Stomach (tissue), 9 donors: Measurements from ENCODE around the gene CHST13. TPM values are rescaled to one million over a fixed set of nuclear protein-coding genes. Genes with fewer than 3 reads are reported as not detected.
"Not testable (repeated sequence)": the region's sequence is repeated elsewhere in the genome, so short reads cannot be mapped to it uniquely, and the experiment has no call there.

ENCODE experiments used
- DNase-seq, 2 donors: peaks; one replicate each; pipeline versions ENCODE4 v3.0.0 to v3.0.0-alpha.2; 2013 to 2019
- H3K27ac ChIP-seq, 5 donors: fragments of 200-600 bp in 4 of 5; sonication (generic) in 4 of 5; one replicate each; pipeline ENCODE4 v1.5.1; 2013 to 2019; ENCODE audit warnings: mild to moderate bottlenecking in 1 of 5, moderate library complexity in 1 of 5
- H3K27me3 ChIP-seq, 3 donors: fragments of 200-600 bp; sonication (generic); one replicate each; pipeline ENCODE4 v1.5.1; 2017 to 2019; ENCODE audit warnings: mixed run types in 1 of 3
- H3K36me3 ChIP-seq, 4 donors: fragments of 200-600 bp; sonication (generic); 1 replicate in 3 of 4; 2 replicates in 1 of 4; pipeline ENCODE4 v1.5.1; 2016 to 2019
- H3K4me1 ChIP-seq, 4 donors: fragments of 200-600 bp; sonication (generic); one replicate each; pipeline ENCODE4 v1.5.1; 2016 to 2019
- H3K4me3 ChIP-seq, 4 donors: fragments of 200-600 bp; sonication (generic) in 3 of 4; one replicate each; pipeline ENCODE4 v1.5.1; 2016 to 2019; ENCODE audit warnings: mild to moderate bottlenecking in 1 of 4
- H3K9me3 ChIP-seq, 4 donors: fragments of 200-600 bp; sonication (generic); one replicate each; pipeline ENCODE4 v1.5.1; 2016 to 2019
- CTCF ChIP-seq, 7 experiments: fragments of 450-650 bp in 4 of 7; fragments of 200-600 bp in 3 of 7; sonication (generic) in 3 of 7; IDR thresholded peaks; one replicate each; pipeline ENCODE4 v1.5.1; 2016 to 2019; ENCODE audit warnings: antibody characterized with exemption in 7 of 7, control low read depth in 2 of 7, mild to moderate bottlenecking in 1 of 7
- EP300 ChIP-seq: sonication (generic); formaldehyde crosslinking; IDR thresholded peaks from one replicate; pipeline ENCODE4 v1.6.1; 2017; ENCODE audit warnings: antibody characterized with exemption
- POLR2A ChIP-seq, 4 donors: fragments of 450-650 bp; IDR thresholded peaks; one replicate each; pipeline ENCODE4 v1.6.1; 2016; ENCODE audit warnings: antibody characterized with exemption in 4 of 4, control low read depth in 2 of 4, mild to moderate bottlenecking in 1 of 4, moderate library complexity in 1 of 4
- POLR2AphosphoS5 ChIP-seq, 3 donors: sonication (generic); formaldehyde crosslinking; IDR thresholded peaks; one replicate each; pipeline ENCODE4 v1.6.1; 2016; ENCODE audit warnings: antibody characterized with exemption in 3 of 3
- WGBS, 5 donors: extraction: QIAGEN DNeasy Blood & Tissue Kit in 3 of 5; methylation state at CpG; one replicate each; pipeline versions ENCODE4 v1.1.5 to v1.1.7; 2013 to 2018; 5-methylcytosine and 5-hydroxymethylcytosine counted together
- intact Hi-C: fragments of 100-400 bp; cut with DNase I; formaldehyde crosslinking; loops from one replicate; pipeline ENCODE4 v1.15.1; 2023; ENCODE audit warnings: low total_unique reads
- polyA plus RNA-seq, 3 donors: library from polyadenylated mRNA; stranded (reverse); fragments of 200-250 nt; gene quantifications; one replicate each; pipeline ENCODE4 v1.2.3, GENCODE V29; 2013
- total RNA-seq, 5 donors: library from RNA; depleted of rRNA; stranded (reverse); fragments of >200 nt; gene quantifications; one replicate each; pipeline versions ENCODE4 v1.1.0 to v1.2.3, GENCODE V29; 2014 to 2016
- donor health status: healthy with polysubstance abuse.
- donor health status: Bipolar disorder and iron deficiency.
- donor health status: healthy.

Gene CHST13
- total and polyA plus RNA-seq, 8 donors: 0.08 to 12.5 (median 1.0) TPM; not detected in 2

GRCh38 chr3:126530171-126531050 is 6.5 kb downstream of the CHST13 start:
- peak overlapping the region in 2 of 5 donors; percentile 62 to 70 for H3K27ac ChIP-seq
- no peak overlapping the region for H3K4me3 ChIP-seq
- H3K27me3 ChIP-seq: peaks cover 0 to 25% (median under 1%) of the 10 kb centered on the region in 3 donors
- WGBS, 5 donors: 68 to 76% (median 74%) methylated on average over 12 to 18 of the region's 18 CpGs
- DNase-seq: peak; percentile 36 to 37
- peaks cover 0 to 12% (median 0%) of the 10 kb centered on the region in 4 donors for H3K4me1 ChIP-seq
- TF ChIP-seq POLR2A (IDR thresholded peaks at IDR 0.05) (no peak), POLR2AphosphoS5 (IDR thresholded peaks at IDR 0.05) (no peak), CTCF (IDR thresholded peaks at IDR 0.05) (no peak), EP300 (no peak)
- intact Hi-C loops: no loop called here
- no peaks in the 10 kb centered on the region for H3K36me3 ChIP-seq
- H3K9me3 ChIP-seq: no peaks in the 10 kb centered on the region

DNA sequence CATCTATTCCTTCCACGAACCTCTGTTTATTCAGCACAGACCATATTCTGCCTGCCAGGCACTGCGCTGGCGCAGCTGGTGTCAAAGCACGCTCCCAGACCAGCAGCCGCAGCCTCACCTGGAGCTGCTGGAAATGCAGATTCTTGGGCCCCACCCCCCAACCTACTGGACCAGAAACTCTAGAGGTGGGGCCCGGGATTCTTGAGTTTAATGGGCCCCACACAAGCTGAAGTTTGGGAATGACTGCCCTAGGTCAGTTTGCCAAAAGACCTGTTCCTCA is 7.0 kb downstream of the CHST13 start:
- intact Hi-C loops: no loop called here

GRCh38 chr3:126533506-126533905 is 9.6 kb downstream of the CHST13 start:
- intact Hi-C loops: no loop called here
- Histone ChIP-seq H3K4me1 (peaks cover 0 to 4% (median 0%) of the 10 kb centered on the region in 4 donors), H3K27ac (no peak overlapping the region), H3K9me3 (no peaks in the 10 kb centered on the region), H3K4me3 (no peak overlapping the region), H3K36me3 (no peaks in the 10 kb centered on the region), H3K27me3 (peaks cover 0 to 41% (median 0%) of the 10 kb centered on the region in 3 donors)
- no peak for DNase-seq
- TF ChIP-seq CTCF (IDR thresholded peaks at IDR 0.05) (no peak), POLR2AphosphoS5 (IDR thresholded peaks at IDR 0.05) (no peak)

More for the DNA sequence above, 7.0 kb downstream of the CHST13 start:
- TF ChIP-seq POLR2A (IDR thresholded peaks at IDR 0.05) (no peak), EP300 (no peak), POLR2AphosphoS5 (IDR thresholded peaks at IDR 0.05) (no peak)
- peaks cover 0 to 25% (median 0%) of the 10 kb centered on the region in 3 donors for H3K27me3 ChIP-seq
- peaks cover 0 to 12% (median 0%) of the 10 kb centered on the region in 4 donors for H3K4me1 ChIP-seq
- no peak for DNase-seq
- H3K4me3 ChIP-seq: no peak overlapping the region
- H3K36me3 ChIP-seq: no peaks in the 10 kb centered on the region
- peak overlapping the region in 2 of 5 donors; percentile 62 to 70 for H3K27ac ChIP-seq
- no peaks in the 10 kb centered on the region for H3K9me3 ChIP-seq
- 84 to 90% (median 85%) methylated on average over 5 to 6 of the region's 6 CpGs for WGBS, 5 donors

DNA sequence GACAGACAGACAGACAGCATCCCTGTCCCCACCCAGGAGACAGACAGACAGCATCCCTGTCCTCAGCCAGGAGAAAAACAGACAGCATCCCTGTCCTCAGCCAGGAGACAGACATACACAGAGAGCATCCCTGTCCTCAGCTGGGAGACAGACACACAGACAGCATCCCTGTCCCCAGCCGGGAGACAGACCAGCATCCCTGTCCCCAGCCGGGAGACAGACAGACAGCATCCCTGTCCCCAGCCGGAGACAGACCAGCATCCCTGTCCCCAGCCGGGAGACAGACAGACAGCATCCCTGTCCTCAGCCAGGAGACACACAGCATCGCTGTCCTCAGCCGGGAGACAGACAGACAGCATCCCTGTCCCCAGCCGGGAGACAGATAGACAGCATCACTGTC is 10.8 kb downstream of the CHST13 start:
- DNase-seq, H3K9me3 ChIP-seq, H3K27ac ChIP-seq, H3K4me1 ChIP-seq, H3K36me3 ChIP-seq, H3K4me3 ChIP-seq, intact Hi-C loops: not testable (repeated sequence)
- peaks cover 0 to 41% (median 0%) of the 10 kb centered on the region in 3 donors for H3K27me3 ChIP-seq
- 88 to 91% (median 90%) methylated on average over 6 to 7 of the region's 7 CpGs for WGBS, 5 donors

- no peak for DNase-seq
These were observed 11.7 kb downstream of the CHST13 start for GRCh38 chr3:126535636-126536035.

More at GRCh38 chr3:126535636-126536035, 11.7 kb downstream of the CHST13 start:
- Histone ChIP-seq H3K4me1 (peaks cover 0 to 6% (median 0%) of the 10 kb centered on the region in 4 donors), H3K27me3 (peaks cover 0 to 45% (median 0%) of the 10 kb centered on the region in 3 donors), H3K36me3 (no peaks in the 10 kb centered on the region), H3K27ac (no peak overlapping the region), H3K4me3 (no peak overlapping the region), H3K9me3 (no peaks in the 10 kb centered on the region)
- TF ChIP-seq POLR2AphosphoS5 (IDR thresholded peaks at IDR 0.05) (no peak), CTCF (IDR thresholded peaks at IDR 0.05) (no peak), POLR2A (IDR thresholded peaks at IDR 0.05) (no peak), EP300 (no peak)
- intact Hi-C loops: no loop called here
